Right lobe of liver (tissue), 4 donors: ENCODE measurements around the gene DACT3.

ENCODE experiments used
- CTCF ChIP-seq, 4 donors: fragments of 200-600 bp in 3 of 4; fragments of 450-650 bp in 1 of 4; IDR thresholded peaks; one replicate each; pipeline versions ENCODE4 v1.5.1 to v1.8.0; 2016 to 2022; ENCODE audit warnings: antibody characterized with exemption in 4 of 4, mild to moderate bottlenecking in 2 of 4
- POLR2A ChIP-seq: fragments of 450-650 bp; IDR thresholded peaks from one replicate; pipeline ENCODE4 v1.6.1; 2017; ENCODE audit warnings: antibody characterized with exemption, mild to moderate bottlenecking
- donor health status: DM: no; HTN: no; CAD: no.
- donor health status: DM: no; HTN: no; CAD: no.
- donor health status: DM: no; HTN: yes; CAD: no.

DNA sequence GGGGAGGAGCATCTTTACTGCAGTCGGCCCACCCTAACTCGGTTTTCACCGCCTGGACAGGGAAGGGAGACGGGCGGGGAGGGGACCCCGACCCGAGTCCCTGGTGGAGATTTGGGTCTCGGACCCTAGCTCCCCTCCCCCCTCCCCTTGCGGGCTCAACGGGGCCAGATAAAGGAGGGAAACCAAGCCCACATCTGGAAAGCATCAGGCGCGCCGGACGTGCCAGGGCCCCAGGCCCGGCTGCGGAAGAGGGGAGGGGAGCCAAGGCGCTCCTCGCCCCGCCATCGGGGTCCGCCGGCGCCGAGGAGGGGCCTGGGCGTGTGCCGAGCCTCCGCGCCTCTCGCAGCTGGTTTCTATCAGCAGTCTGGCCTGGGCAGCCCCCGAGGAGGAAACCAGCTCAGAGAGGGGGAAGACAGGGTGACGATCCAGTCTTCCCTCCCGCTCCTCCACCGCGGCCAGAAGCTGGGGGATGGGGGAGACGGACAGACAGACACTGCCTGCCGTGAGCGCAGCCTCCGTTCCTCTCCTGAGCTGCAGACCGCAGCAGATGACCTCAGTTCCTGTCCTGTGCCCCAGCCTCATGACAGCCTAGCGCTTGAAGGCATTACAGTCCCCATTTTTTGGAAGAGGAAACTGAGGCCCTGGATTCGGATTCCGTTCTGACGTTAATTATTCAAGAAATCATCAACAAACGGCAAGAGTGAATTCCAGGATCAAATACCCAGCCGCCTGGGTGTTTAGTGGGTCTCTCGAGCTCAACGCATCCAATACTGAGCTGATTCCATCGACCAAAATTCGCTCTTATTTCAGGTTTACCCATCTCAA is 21.4 kb downstream of the DACT3 start:
- TF ChIP-seq POLR2A (no peak), CTCF (IDR thresholded peaks at IDR 0.05) (no peak)
